GM21717 (cell line): ENCODE data around the gene PRTFDC1.

Experiments used
- ATAC-seq: cut with Tn5 transposase; IDR thresholded peaks from one replicate; pipeline ENCODE4 v1.9.1; 2021; ENCODE audit warnings: mild to moderate bottlenecking, moderate library complexity; ENCODE audit not compliant: unreplicated experiment

PRTFDC1 gene

GRCh38 chr10:24908793-24909423 lies 43.5 kb downstream of the PRTFDC1 start:
- ATAC-seq = no peak

DNA sequence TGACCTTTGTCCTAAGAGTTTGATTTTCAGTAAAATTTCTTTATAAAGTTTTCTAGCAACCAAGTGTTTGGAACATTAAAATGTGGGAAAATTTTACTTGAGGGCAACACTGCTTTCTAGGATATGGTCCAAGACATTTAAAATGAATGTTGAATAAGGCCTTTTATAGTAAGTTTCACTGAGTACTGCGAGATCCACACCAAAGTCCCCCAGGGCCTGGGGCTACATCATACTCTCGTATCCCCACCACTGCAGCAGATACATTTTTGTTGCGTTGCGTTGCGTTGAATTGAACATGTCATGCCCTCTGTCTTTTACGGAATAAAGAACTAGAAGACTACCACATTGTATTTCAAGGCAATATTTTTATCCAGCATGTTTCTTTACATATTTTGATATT lies 44.5 kb downstream of the PRTFDC1 start:
- no peak for ATAC-seq

DNA sequence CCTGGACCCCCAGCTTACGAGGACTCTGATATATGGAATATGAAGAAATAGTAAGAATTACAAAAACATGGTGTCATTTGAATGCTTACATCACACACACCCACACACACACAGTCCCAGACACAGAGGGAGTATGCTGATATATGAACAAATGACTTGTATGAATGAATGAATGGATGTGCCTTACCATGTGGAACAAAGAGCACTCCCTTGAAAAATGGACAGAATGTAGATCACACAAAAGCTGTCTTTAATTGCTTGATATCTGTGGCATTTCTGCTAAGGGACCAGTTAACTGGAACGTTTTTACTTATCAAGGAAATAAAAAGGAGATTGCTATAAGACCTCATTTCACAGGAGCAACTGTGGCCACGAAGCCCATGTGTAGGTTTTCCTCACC lies 46.0 kb downstream of the PRTFDC1 start:
- ATAC-seq = no peak

- ATAC-seq = no peak
These were observed 47.6 kb downstream of the PRTFDC1 start for GRCh38 chr10:24904824-24905223.

DNA sequence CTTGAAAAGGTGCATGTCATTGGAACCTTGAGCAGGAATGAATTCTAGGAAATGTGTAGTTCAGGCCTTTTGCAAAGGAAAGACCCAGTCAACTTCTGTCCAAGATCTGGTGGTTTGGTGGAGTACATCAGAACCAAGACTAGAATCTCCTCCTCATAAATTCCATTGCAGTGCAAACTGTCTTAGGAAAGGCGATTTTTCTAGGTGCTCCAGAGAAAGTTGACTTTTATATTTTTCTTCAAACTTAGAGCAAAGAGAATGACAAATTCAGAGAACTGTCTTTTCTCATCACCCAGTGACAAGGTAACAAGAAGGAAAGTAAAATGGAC lies 50.0 kb downstream of the PRTFDC1 start:
- no peak for ATAC-seq

DNA sequence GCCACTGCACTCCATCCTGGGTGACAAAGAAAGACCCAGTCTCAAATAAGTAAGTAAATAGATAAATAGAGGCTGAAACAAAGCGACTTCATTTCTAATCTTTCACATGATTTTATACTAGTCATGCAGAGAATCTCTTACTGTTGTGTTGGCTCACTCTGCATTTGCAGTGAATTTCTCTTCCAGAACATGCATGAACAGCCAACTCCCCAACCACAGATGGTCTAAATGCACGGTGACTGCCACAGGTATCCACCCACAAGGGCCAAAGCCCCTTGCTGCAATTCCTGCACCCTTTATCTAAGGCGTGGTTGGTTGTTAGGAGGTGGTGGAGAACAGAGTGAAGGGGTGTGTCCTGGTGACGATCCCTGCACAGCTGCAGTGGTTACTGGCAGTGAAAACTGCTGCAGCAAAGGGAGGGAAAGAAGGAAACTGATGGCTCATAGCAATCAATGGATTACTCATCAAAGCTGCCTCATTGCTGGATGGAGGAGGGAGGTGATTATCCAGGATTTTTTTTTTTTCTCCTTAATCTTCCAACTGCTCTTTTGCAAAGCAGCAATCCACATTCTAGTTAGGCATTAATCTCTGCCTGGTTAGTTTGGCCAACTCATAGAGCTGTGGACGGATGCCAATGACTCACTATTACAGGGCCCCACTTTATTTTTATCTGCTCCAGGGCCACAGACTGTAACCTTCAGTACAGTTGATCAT lies 50.6 kb downstream of the PRTFDC1 start:
- peak; percentile 34 for ATAC-seq

DNA sequence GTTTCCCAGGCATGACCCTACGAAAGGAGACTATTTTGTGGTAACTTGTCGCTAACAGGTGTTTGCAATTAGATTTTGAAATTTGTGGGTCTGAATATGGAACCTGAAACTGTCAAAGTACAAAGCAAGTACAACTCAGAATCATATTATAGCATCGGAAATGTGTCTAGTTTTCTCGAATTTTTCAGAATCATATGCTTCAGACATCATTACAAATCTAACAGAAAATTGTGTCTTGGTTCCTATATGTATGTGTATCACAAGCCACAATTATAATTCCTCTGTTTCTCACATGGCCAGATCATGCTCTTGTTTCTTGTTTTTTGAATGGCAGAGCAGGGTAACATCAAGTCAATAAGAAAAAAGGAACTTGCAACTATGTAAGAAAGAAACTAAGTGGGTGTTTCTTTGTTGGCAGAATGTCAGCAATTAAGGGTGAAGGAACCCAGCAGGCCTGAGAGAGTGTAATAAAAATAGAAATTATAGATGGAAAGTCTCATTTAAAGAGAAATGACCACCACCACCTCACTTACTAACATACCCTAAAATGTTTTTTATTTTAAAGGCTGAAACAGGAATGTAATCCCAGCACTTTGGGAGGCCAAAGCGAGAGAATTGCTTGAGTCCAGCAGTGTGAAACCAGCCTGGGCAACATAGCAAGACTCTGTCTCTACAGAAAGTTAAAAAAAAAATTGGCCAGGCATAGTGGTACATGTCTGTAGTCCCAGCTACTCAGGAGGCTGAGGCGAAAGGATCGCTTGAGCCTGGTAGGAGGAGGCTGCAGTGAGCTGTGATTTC lies 51.3 kb downstream of the PRTFDC1 start:
- ATAC-seq = peak; percentile 80

DNA sequence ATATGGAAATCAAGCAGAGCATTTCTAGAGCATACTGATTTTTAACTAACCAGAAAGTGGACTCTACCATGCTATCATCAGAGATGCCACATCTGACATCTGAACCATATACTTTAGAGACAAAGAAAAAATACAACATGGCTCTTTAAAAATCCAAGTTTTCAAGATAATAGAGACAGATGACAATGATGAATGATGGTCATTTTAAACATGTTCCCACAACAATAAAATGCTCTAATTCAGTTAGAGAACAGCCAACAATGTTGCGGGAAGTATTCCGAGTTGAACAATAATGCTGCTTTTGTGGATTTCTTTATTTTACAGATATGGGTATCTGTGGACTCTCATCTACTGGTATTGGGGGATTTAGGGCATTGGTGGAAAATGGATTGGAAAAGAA lies 52.8 kb downstream of the PRTFDC1 start:
- no peak for ATAC-seq

GRCh38 chr10:24898501-24898900 lies 53.9 kb downstream of the PRTFDC1 start:
- ATAC-seq = no peak

GRCh38 chr10:24897326-24897926 lies 55.0 kb downstream of the PRTFDC1 start:
- ATAC-seq = no peak

GRCh38 chr10:24894728-24895127 lies 57.7 kb downstream of the PRTFDC1 start:
- ATAC-seq = no peak

DNA sequence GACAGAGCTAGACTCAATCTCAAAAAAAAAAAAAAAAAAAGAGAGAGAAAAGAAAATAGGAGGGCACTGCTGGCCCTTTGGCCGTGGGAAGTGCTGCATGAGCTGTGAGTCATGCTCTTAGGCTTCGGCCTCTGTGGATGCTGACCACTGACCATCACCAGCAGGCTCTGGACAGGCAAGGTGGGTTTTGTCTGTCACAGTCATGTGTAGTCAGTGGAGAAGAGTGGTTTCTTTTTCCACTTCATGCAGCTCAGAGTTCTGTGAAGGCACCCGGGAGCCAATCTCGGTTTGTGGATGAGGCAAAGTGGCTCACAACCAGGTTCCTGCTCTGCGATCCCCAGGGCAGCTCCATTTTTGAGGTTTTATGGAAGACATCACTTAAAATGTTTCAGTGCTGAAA lies 58.1 kb downstream of the PRTFDC1 start:
- no peak for ATAC-seq

DNA sequence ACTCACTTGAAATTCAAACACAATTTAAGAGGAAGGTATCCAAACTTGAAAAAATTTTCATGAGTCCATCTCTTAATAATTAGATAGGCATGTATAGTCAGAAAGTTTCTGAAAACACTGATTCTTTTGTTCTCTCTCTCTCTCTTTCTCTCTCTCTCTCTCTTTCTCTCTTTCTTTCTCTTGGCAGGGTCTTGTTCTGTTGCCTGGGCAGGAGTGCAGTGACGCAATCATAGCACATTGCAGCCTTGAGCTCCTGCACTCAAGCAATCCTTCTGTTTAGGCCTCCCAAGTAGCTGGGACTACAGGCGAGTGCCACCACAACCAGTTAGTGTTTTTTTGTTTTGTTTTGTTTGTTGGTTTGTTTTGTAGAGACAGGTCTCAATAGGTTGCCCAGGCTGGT lies 59.3 kb downstream of the PRTFDC1 start:
- ATAC-seq = no peak

GRCh38 chr10:24891823-24892222 lies 60.6 kb downstream of the PRTFDC1 start:
- no peak for ATAC-seq

DNA sequence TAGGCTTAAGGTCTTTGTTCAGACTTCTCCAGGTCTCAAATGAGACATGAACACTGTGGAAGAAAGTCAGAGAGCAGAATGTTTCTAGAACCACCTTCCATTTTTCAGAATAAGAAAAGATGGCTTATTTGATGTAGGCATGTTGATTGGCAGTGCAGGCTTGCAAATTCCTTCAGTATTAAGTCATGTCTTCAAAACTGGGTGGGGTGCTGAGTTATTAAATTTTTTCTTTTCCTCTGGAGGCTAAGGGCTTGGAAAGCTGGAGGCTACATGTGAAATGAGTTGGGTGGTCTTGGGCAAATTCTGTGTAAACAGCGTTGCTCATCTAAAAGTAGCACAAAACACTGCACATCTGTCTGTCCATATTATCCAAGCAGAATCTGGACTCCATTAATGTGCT lies 62.8 kb downstream of the PRTFDC1 start:
- no peak for ATAC-seq

GRCh38 chr10:24887855-24888231 lies 64.6 kb downstream of the PRTFDC1 start:
- peak; percentile 8 for ATAC-seq

GRCh38 chr10:24886290-24886680 lies 66.1 kb downstream of the PRTFDC1 start:
- no peak for ATAC-seq

- no peak for ATAC-seq
These were observed 66.7 kb downstream of the PRTFDC1 start for GRCh38 chr10:24885551-24886289.

GRCh38 chr10:24884793-24885192 lies 67.6 kb downstream of the PRTFDC1 start:
- no peak for ATAC-seq

- ATAC-seq = no peak
These were observed 68.1 kb downstream of the PRTFDC1 start for GRCh38 chr10:24884316-24884715.

DNA sequence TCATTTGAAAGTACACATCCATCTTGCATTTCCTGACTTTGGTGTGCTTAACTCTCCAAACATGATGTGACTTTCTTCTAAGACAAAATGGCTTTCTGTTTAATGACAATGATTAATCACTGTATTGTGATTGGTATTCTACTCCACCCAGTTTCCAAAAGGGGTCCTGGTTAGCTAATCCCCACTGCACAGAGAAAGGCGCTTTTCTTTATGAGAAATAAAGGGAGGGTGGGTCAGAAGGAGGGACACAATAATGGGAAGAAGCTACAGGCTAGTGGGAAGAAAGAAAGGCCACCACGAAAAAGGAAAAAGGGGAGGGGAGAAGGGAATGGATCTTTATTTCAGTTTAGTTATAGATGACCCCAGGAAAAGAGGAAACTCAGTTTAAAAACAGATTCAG lies 69.2 kb downstream of the PRTFDC1 start:
- ATAC-seq = no peak
